KMS-11 (cell line): ENCODE results near the gene FOXP1.
A peak's percentile ranks its signal among the peaks of the same experiment; 100 is the strongest.

Experiments
- H2AFZ ChIP-seq: fragments of 200-600 bp; sonication (generic); 2 replicates; pipeline ENCODE4 v1.6.1; 2016; ENCODE audit warnings: antibody characterized with exemption, mixed run types, low read depth
- H3K27ac ChIP-seq: fragments of 200-600 bp; sonication (generic); 2 replicates; pipeline ENCODE4 v1.6.1; 2016; ENCODE audit warnings: mild to moderate bottlenecking, mixed run types
- H3K27me3 ChIP-seq: fragments of 200-600 bp; sonication (generic); 2 replicates; pipeline ENCODE4 v1.6.1; 2017; ENCODE audit warnings: mild to moderate bottlenecking, low read depth, mixed run types, moderate library complexity; ENCODE audit not compliant: insufficient read depth
- H3K36me3 ChIP-seq: fragments of 200-600 bp; sonication (generic); 2 replicates; pipeline ENCODE4 v1.6.1; 2017; ENCODE audit warnings: mild to moderate bottlenecking, mixed run types; ENCODE audit not compliant: insufficient read depth
- H3K4me1 ChIP-seq: fragments of 200-600 bp; sonication (generic); 2 replicates; pipeline ENCODE4 v1.6.1; 2016; ENCODE audit warnings: mild to moderate bottlenecking, low read depth, mixed run types; ENCODE audit not compliant: poor library complexity, severe bottlenecking
- H3K4me2 ChIP-seq: fragments of 200-600 bp; sonication (generic); 2 replicates; pipeline ENCODE4 v1.7.0; 2016; ENCODE audit warnings: mild to moderate bottlenecking, mixed run types
- H3K4me3 ChIP-seq: fragments of 200-600 bp; sonication (generic); IDR thresholded peaks from 2 replicates; pipeline ENCODE4 v1.6.1; 2017; ENCODE audit warnings: low read depth, low read length, mixed read lengths; ENCODE audit not compliant: insufficient read depth
- H3K79me2 ChIP-seq: fragments of 200-600 bp; sonication (generic); 2 replicates; pipeline ENCODE4 v1.6.1; 2016; ENCODE audit warnings: low read depth, mixed run types; ENCODE audit not compliant: insufficient read depth
- H3K9ac ChIP-seq: fragments of 200-600 bp; sonication (generic); 2 replicates; pipeline ENCODE4 v1.6.1; 2016; ENCODE audit warnings: mild to moderate bottlenecking, mixed run types
- H4K20me1 ChIP-seq: fragments of 200-600 bp; sonication (generic); 2 replicates; pipeline ENCODE4 v1.6.1; 2016; ENCODE audit warnings: mild to moderate bottlenecking, mixed run types; ENCODE audit not compliant: insufficient read depth
- TF ChIP-seq, protein P1 (sequence below): fragments of 200-600 bp; sonication (generic); conservative IDR thresholded peaks from 2 replicates; pipeline ENCODE4 v1.6.1; 2017; ENCODE audit warnings: low read depth, mild to moderate bottlenecking, antibody characterized with exemption, low read length, moderate library complexity, mixed read lengths

Gene FOXP1

DNA sequence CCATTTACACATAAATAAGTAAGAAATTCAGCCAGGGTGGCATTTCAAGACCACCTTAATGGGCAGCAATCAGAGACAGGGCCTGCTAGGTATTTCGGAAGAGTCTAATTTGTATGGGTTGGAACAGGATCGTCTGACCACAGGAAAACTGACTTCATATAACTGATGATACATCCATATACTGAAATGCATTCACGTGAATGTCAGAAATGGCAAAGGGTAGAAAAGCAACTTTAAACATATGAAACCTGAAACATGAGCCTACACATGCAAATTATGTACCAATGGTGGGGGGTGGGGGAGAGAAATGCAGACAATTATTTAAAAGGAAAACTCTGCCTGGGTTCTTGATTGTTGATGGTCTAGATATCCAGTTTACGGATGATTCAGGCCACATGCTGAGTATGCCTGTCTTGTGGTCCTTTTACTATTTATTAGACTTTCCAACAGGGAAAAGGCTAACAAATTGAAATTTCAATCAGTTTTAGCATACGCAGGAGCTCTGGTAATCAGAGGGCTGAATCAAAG lies 582.2 kb downstream of the FOXP1 start:
- Histone ChIP-seq H3K36me3 (no peaks in the 10 kb centered on the region), H3K27me3 (no peaks in the 10 kb centered on the region), H3K4me3 (no peak overlapping the region), H3K79me2 (peaks cover 5% of the 10 kb centered on the region; the same call in 1 of the 2 replicates), H3K9ac (no peak overlapping the region), H3K27ac (no peak overlapping the region), H3K4me1 (peaks cover 37% of the 10 kb centered on the region), H4K20me1 (no peaks in the 10 kb centered on the region), H2AFZ (no peak overlapping the region), H3K4me2 (peak overlapping the region; percentile 56; the same call in 1 of the 2 replicates)
- TF ChIP-seq, protein P1, sequence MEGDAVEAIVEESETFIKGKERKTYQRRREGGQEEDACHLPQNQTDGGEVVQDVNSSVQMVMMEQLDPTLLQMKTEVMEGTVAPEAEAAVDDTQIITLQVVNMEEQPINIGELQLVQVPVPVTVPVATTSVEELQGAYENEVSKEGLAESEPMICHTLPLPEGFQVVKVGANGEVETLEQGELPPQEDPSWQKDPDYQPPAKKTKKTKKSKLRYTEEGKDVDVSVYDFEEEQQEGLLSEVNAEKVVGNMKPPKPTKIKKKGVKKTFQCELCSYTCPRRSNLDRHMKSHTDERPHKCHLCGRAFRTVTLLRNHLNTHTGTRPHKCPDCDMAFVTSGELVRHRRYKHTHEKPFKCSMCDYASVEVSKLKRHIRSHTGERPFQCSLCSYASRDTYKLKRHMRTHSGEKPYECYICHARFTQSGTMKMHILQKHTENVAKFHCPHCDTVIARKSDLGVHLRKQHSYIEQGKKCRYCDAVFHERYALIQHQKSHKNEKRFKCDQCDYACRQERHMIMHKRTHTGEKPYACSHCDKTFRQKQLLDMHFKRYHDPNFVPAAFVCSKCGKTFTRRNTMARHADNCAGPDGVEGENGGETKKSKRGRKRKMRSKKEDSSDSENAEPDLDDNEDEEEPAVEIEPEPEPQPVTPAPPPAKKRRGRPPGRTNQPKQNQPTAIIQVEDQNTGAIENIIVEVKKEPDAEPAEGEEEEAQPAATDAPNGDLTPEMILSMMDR: no peak

DNA sequence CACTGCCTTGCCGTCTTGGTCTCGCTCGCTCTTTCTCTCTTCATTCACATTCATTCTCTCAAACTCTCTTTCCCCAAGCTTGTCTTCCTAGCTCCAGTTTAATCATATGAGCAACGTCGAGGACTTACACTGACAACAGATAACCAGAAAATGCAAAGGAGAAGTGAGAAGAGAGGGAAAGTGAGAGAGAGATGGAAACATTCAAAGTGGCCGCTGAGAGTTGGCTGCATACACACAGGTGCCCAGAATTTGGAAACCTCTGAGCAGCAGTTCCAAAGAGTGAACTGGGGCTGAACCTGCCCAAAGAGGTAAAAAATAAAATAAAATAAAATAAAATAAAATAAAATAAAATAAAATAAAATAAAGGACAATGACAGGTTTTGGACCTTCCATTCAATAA lies 583.0 kb downstream of the FOXP1 start:
- Histone ChIP-seq H3K4me1 (peaks cover 37% of the 10 kb centered on the region), H3K79me2 (peaks cover under 1% of the 10 kb centered on the region; the same call in 1 of the 2 replicates), H3K27ac (no peak overlapping the region), H3K9ac (no peak overlapping the region), H3K27me3 (no peaks in the 10 kb centered on the region), H3K4me2 (no peak overlapping the region), H2AFZ (no peak overlapping the region), H3K4me3 (no peak overlapping the region), H4K20me1 (no peaks in the 10 kb centered on the region), H3K36me3 (no peaks in the 10 kb centered on the region)
- TF ChIP-seq, protein P1: no peak

GRCh38 chr3:70999730-71000129 lies 583.8 kb downstream of the FOXP1 start:
- H2AFZ ChIP-seq: no peak overlapping the region
- H3K36me3 ChIP-seq: no peaks in the 10 kb centered on the region
- no peaks in the 10 kb centered on the region for H3K79me2 ChIP-seq
- TF ChIP-seq, protein P1: no peak
- no peak overlapping the region for H3K27ac ChIP-seq
- H3K9ac ChIP-seq: no peak overlapping the region
- no peaks in the 10 kb centered on the region for H4K20me1 ChIP-seq
- no peak overlapping the region for H3K4me2 ChIP-seq
- H3K27me3 ChIP-seq: no peaks in the 10 kb centered on the region
- peaks cover 37% of the 10 kb centered on the region for H3K4me1 ChIP-seq
- no peak overlapping the region for H3K4me3 ChIP-seq

- Histone ChIP-seq H3K79me2 (no peaks in the 10 kb centered on the region), H3K9ac (no peak overlapping the region), H3K36me3 (no peaks in the 10 kb centered on the region), H3K4me1 (peaks cover 4% of the 10 kb centered on the region), H3K4me3 (no peak overlapping the region), H3K4me2 (no peak overlapping the region), H3K27ac (no peak overlapping the region), H2AFZ (no peak overlapping the region), H3K27me3 (no peaks in the 10 kb centered on the region), H4K20me1 (no peaks in the 10 kb centered on the region)
- TF ChIP-seq, protein P1: no peak
Observed at GRCh38 chr3:70996082-70996481, 587.4 kb downstream of the FOXP1 start.
